Measurements from ENCODE around the gene STEAP2.

GRCh38 chr7:90201500-90202195, 9.9 kb upstream of the STEAP2 start:
- no peak for TF ChIP-seq CTCF (IDR thresholded peaks at IDR 0.05)
- TF ChIP-seq POLR2A (IDR thresholded peaks at IDR 0.05) = no peak
